GM23338 (cell line): ENCODE results near the gene SNTG2.

Source experiments
- CREB1 ChIP-seq: fragments of 250-450 bp; sonication (Bioruptor Pico); IDR thresholded peaks from 2 replicates; pipeline ENCODE4 v1.5.0; 2020; ENCODE audit warnings: low read depth, mild to moderate bottlenecking, moderate library complexity
- CTCF ChIP-seq, 2 experiments: fragments of 200-600 bp in 1 of 2; sonication (generic) in 1 of 2; conservative IDR thresholded peaks; 2 replicates each; pipeline versions ENCODE4 v1.5.1 to v1.6.1; 2016 to 2017; ENCODE audit warnings: antibody characterized with exemption in 2 of 2, low read depth in 2 of 2, mild to moderate bottlenecking in 2 of 2, moderate library complexity in 1 of 2
- ETS1 ChIP-seq: IDR thresholded peaks from 2 replicates; pipeline ENCODE4 v1.6.1; 2016; ENCODE audit warnings: antibody characterized with exemption
- EZH2 ChIP-seq: fragments of 200-600 bp; sonication (generic); IDR thresholded peaks from one replicate; pipeline ENCODE4 v1.8.0; 2017; ENCODE audit warnings: antibody characterized with exemption, mild to moderate bottlenecking, low read depth; ENCODE audit not compliant: unreplicated experiment
- NANOG ChIP-seq: IDR thresholded peaks from 2 replicates; pipeline ENCODE4 v1.6.1; 2016; ENCODE audit warnings: antibody characterized with exemption, borderline replicate concordance
- POLR2AphosphoS5 ChIP-seq: IDR thresholded peaks from 2 replicates; pipeline ENCODE4 v1.6.1; 2016; ENCODE audit warnings: antibody characterized with exemption, low read depth
- REST ChIP-seq: IDR thresholded peaks from one replicate; pipeline ENCODE4 v1.6.1; 2018; ENCODE audit warnings: antibody characterized with exemption; ENCODE audit not compliant: unreplicated experiment
- ZNF114 ChIP-seq: fragments of 250-450 bp; sonication (Bioruptor Pico); IDR thresholded peaks from 2 replicates; pipeline ENCODE4 v1.5.0; 2020; ENCODE audit warnings: mild to moderate bottlenecking, moderate library complexity
- ZNF331 ChIP-seq: fragments of 250-450 bp; sonication (Bioruptor Pico); IDR thresholded peaks from 2 replicates; pipeline ENCODE4 v1.5.0; 2020; ENCODE audit warnings: low read depth, mild to moderate bottlenecking, moderate library complexity

- TF ChIP-seq CTCF (conservative IDR thresholded peaks at IDR 0.05; ENCODE audit: low read depth in 2 of 2) (no peak), EZH2 (no peak), ZNF331 (CRISPR knock-in tag) (no peak), CREB1 (no peak), ETS1 (no peak), ZNF114 (CRISPR knock-in tag) (no peak), NANOG (no peak), POLR2AphosphoS5 (no peak), REST (no peak)
Measured at GRCh38 chr2:937530-937929, 13.1 kb upstream of the SNTG2 start.
